ENCODE data around the gene COL4A6.

DNA sequence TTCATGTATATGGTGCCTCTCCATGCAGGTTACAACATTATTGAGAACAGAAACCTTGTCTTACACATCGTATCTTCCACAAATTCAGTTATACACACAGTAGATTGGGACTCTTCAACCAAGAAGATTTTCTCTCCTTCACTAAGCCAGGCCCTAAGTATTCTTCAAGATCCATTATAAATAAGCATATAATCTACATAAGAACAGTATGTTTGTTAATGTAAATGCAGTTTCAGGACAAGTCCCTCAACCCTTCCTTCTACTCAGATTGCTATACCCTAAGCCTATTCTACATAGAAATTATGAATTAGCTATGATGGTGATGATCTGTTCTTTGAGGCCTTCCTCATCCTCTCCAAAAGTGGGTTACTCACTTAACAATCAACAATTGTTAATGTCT is 41.2 kb downstream of the COL4A6 start:
- TF ChIP-seq, protein P1, sequence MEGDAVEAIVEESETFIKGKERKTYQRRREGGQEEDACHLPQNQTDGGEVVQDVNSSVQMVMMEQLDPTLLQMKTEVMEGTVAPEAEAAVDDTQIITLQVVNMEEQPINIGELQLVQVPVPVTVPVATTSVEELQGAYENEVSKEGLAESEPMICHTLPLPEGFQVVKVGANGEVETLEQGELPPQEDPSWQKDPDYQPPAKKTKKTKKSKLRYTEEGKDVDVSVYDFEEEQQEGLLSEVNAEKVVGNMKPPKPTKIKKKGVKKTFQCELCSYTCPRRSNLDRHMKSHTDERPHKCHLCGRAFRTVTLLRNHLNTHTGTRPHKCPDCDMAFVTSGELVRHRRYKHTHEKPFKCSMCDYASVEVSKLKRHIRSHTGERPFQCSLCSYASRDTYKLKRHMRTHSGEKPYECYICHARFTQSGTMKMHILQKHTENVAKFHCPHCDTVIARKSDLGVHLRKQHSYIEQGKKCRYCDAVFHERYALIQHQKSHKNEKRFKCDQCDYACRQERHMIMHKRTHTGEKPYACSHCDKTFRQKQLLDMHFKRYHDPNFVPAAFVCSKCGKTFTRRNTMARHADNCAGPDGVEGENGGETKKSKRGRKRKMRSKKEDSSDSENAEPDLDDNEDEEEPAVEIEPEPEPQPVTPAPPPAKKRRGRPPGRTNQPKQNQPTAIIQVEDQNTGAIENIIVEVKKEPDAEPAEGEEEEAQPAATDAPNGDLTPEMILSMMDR (IDR thresholded peaks at IDR 0.05): no peak
- no peak for TF ChIP-seq POLR2A (IDR thresholded peaks at IDR 0.05)
